GM19328 (cell line): ENCODE results near the gene TARM1.

Experiments
- ATAC-seq: cut with Tn5 transposase; IDR thresholded peaks from one replicate; pipeline ENCODE4 v1.9.1; 2021; ENCODE audit warnings: mild to moderate bottlenecking, moderate library complexity; ENCODE audit not compliant: unreplicated experiment

The TARM1 gene

DNA sequence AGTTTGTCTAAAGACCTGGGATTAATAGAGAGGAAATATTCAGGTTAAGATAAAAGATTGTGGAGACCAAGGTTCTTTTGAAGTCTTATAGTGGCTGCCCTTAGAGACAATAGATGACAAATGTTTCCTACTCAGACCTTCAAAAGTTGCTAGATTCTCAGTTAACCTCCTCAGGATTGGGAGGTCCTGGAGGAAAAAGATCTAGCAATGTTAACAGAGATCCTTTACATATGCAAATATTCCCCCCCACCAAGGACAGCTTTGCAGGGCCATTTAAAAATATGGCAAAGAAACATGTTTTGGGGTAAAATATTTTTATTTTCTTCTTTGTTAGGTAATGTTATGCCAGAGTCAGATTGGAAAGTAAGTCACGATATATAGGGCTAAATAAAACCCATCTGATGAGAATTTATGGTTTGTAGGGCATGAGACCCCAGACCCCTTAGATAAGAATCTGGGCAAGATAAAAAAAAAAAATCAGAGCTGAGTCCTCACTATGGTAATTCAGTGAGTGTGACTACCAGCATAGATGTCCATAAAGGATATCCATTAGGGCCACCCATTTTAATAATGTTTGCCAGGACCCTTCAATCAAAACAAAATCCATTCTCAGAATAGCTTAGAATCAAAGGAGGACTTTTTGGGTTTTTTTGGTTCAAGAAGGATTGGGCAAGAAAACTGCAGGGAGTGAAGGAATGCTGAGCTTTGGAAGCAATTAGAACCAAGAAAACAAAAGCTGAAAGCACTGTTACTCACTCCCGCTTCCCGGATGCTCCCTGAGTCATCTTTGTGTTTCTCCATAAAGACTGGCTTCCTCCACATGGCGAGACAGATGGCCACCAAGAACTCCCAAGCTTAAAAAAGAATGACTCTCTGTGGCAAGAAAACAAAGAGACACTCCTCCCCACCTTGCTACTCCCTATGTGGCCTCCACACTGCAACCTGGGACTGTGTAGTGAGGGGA is 45.7 kb downstream of the TARM1 start:
- ATAC-seq, result no peak

DNA sequence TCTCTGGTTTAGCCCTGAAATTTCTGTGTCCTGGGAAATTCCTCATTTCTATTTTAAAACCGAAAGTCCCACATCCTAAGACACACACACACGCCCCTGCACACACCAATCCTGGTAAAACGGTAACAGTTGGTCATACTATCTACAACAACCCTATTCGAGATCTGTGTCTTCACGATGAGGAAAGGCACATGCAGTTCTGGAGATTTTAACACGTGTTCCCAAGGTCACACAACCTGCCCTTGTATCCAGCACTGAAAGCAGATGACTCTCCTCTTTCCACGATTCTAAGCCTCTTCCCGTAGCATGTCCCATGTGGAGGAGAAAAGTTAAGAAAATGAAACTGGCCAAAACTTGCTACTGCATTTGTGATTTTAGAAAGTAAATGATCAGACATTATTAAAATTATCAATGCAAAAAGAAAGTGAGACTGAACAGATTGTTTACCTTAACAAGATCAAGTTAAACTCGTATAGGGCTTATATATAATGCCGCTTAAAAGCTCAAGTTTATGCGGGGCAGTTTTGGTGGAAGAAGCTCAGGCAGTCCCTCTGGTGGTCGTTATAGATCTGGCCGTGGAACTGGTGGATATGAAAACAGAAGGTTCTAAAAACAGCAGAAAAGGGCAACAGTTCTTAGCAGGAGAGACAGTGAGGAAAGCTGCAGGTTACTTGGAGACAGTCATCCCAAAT is 50.1 kb downstream of the TARM1 start:
- no peak for ATAC-seq

DNA sequence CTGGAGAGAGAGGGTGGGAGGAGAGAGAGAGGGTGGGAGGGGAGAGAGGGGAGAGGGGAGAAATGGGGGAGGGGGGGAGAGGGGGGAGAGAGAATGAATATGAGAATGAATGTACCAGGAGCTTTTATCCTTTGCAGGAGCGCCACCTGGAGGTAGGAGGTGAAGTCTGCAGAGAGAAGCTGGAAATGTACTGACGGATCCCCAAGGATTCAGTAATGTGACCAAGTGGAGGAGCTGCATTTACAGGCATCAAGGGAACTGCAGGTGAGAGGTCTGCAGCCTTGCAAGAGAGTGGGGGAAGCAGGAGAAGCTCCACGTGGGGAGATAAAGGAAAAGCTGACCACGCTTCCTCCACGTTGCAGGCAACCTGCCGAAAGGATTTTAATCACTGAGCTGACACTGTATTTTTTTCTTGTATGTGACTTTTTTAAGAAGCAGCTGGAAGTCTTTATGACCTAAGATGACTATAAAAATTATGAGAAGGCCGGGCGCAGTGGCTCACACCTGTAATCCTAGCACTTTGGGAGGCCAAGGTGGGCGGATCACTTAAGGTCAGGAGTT is 51.2 kb downstream of the TARM1 start:
- ATAC-seq, result no peak

DNA sequence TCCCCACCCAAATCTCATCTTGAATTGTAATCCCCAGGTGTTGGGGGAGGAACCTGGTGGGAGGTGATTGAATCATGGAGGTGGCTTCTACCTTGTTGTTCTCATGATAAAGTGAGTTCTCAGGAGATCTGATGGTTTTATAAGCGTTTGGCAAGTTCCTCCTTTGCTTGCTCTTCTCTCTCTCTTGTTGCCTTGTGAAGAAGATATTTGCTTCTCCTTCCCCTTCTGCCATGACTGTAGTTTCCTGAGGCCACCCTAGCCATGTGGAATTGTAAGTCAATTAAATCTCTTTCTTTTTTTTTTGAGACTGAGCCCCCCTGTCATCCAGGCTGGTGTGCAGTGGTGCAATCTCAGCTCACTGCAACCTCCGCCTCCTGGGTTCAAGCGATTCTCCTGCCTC is 51.9 kb downstream of the TARM1 start:
- ATAC-seq, result no peak

DNA sequence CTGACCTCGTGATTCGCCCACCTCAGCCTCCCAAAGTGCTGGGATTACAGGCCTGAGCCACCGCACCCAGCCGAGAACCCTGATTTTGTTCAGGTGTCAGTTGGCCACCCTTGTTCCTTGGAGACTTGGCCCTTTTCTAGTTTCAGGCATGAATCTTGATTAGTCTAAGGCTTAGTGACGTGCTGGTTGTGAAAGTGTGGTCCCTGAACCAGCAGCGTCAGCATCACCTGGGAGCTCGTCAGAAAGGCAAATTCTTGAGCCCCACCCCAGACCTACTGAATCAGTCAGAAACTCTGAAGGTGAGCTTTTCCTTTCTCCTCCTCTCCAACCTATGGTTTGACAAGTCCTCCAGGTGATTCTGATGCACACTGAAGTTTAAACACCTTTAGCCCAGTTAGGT is 54.5 kb downstream of the TARM1 start:
- ATAC-seq, result no peak

DNA sequence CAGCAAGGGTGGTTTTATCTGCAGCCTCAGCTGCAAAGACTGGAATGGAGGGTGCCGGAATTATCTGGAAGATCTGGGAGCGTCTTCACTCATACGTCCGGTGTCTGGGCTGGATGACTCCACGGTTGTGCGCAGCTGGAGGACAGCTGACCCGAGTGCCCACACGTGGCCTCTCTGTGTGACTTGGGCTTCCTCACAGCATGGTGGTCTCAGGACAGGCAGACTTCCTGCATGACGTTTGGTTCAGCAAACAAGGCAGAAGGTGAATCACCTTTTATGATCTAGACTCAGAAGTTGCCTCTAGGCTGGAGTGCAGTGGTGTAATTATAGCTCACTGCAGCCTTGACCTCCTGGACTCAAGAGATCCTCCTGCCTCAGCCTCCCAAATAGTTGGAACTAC is 56.5 kb downstream of the TARM1 start:
- ATAC-seq, result no peak

DNA sequence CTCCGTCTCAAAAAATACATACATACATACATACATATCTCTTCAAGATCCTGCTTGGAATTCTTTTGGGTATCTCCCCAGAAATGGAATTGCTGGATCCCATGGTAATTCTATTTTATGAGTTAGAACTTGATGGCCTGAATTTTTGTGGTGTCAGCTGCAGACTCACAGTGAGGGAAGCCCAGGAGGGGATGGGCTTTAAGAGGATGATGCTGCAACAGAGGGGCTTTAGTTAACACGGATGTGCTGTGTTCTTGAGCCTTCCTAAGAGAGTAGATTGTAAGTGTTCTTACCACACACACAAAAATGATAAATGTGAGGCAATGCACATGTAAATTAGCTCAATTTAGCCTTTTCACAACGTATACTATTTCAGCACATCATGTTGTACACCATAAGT is 58.0 kb downstream of the TARM1 start:
- ATAC-seq, result no peak

DNA sequence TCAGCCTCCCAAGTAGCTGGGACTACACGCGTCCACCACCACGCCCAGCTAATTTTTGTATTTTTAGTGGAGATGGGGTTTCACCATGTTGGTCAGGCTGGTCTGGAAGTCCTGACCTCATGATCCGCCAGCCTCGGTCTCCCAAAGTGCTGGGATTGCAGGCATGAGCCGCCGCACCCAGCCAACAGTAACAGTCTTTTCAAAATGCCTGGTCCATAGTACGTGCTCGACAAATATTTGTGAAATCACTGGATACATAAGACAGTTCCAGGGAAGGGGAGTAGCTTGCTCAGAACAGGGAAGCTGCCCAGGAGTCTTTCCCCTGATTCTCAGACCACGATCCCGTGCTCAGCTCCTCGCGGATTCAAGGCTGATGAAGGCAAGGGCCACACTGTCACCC is 59.2 kb downstream of the TARM1 start:
- no peak for ATAC-seq

DNA sequence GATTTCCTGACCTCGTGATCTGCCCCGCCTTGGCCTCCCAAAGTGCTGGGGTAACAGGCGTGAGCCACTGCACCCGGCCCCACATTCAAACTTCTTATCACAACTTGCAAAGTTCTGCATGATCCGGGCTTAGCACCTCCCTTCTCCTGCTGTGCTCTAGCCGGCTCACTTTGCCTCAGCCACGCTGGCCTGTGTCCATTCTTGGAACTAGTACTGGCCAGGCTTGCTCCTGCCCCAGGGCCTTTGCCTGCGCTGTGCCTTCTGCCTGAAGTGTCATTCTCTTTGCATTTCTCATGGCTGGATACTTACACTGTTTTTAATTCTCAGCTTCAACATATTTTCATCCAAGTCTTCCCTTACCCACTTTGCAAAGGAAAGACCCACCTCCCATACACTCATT is 59.8 kb downstream of the TARM1 start:
- ATAC-seq, result no peak
